Frontal cortex (tissue), 4 donors: ENCODE results near the gene RNF13. TPM values are rescaled to one million over a fixed set of nuclear protein-coding genes. Genes with fewer than 3 reads are reported as not detected.
A peak's percentile ranks its signal among the peaks of the same experiment; 100 is the strongest.
"Not testable (repeated sequence)": the region's sequence is repeated elsewhere in the genome, so short reads cannot be mapped to it uniquely, and the experiment has no call there.

Experiments used
- DNase-seq, 2 donors: peaks; one replicate each; pipeline ENCODE4 v3.0.0; 2012; ENCODE audit warnings: low spot score in 2 of 2
- FAIRE-seq: peaks from 2 replicates; lab custom pipeline; 2012; peaks lifted over from hg19 to GRCh38; lab: Jason Lieb, UNC
- small RNA-seq: library from RNA; depleted of rRNA; stranded (forward); fragments of <200 nt; gene quantifications from one replicate; pipeline ENCODE3, GENCODE V24; 2014
- total RNA-seq: library from RNA; depleted of rRNA; stranded (reverse); fragments of >200 nt; gene quantifications from one replicate; pipeline ENCODE4 v1.2.3, GENCODE V29; 2014
- donor health status: control.
- donor health status: control.
- donor health status: control.

RNF13 gene
- total RNA-seq, 1 donor from 2014 or later: 113 TPM

DNA sequence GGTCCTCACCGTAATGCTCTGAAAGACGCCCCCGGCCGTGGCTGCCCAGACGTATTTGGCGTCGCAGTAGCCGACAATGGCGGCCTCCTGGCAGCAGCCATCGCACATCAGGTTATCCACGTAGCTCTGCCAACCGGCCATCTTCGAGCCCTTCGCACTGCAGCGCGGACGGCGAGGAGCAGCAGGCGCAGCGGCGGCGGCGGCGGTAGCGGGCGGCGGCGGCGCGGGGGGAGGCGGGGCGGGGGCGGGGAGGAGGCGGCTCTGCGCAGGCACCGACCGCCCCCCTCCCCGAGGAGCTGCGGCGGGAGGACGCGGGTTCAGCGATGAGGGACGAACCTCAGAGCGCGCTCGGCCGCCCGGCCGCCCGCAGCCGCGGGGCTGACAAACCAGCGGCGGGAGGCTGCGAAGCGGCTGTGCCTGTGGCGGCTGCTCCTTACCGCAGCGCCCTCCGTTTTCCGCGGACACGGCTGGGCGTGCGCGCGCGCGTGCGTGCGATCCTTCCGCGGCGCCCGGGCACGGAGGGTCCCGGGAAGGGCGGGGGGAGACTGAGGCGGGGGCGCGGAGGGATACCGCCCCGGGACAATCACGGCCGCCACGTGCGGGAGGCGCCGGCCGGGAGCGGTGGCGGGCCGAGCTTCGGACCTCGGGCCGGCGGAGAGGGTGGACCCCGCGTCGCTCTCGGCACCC lies 157.8 kb downstream of the RNF13 start, which contains the start of gene PFN2:
Gene PFN2 (minus strand): TSS at position 180 of the 687 bp plus-strand sequence. CDS start 39 bp downstream, at position 141.
- peak; percentile 73 to 87 for DNase-seq
- FAIRE-seq: no peak

DNA sequence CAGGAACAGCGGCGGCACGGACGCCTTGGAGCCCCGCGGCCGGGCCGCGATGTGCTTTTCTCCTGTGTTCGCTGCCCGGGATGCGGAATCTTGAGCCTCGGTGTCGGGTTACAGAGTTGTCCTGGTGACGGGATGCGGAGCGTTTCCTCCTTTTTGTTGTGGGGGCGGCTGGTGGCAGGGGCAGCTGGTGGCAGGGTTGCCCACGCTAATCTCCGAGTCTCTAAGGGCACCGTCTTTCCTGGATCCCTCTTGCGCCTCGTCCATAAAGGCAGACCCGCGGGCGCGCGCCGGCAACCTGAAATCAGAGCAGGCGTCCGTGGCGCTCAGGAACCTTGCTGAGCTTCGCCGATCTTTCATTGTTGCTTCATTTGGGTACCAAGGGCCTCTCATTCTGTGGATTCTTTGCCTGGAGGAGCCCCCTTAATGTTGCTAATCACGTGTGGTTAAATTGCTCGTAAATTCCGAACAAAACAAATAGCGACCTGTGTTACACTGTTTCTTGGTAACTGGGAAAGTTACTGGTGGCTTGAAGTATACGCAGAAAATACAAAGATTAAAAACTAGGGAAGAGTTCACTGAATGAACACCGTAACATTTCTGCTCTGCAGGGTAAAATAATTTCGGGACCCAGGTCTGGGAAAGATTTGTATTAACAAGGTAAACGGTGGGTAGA lies 158.5 kb downstream of the RNF13 start:
- no peak for FAIRE-seq
- peak; percentile 41 to 43 for DNase-seq

DNA sequence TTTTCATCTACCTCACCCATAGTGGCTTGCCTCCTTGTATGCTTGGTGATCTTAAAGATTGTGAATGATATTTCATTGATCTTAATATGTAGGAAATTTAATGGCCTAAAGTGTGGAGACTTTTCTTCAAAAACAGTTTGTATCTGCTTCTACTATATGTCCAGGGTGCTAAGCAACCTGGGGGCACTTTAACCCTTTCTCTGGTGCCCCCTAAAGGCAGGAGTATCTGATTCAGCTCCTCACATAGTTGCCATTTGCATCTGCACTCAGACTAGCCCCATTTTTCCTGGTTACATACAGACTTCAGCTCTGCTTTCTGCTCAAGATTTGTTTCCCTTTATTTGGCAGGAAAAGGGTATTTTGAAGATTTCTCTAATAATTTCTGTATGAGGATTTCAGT lies 162.9 kb downstream of the RNF13 start:
- DNase-seq (no peak), FAIRE-seq (no peak)

DNA sequence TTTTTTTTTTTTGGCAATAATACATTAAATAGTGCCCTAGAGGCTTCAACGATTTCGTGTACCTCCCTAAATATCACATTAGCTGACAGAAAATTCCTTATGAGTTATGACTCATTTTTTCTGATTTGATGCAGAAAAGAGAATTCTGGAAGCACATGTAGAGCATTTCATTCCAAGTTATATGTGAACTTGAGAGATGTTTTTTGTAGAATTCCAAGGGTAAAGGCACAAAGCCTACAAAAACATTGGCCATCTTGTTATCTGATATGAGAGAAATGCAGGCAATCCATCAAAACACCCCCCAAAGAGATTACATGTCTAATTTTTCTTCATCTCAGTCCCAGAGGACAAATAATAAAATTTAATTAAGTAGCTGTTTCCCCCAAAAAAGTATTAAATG lies 164.4 kb downstream of the RNF13 start:
- FAIRE-seq: no peak
- DNase-seq: no peak

DNA sequence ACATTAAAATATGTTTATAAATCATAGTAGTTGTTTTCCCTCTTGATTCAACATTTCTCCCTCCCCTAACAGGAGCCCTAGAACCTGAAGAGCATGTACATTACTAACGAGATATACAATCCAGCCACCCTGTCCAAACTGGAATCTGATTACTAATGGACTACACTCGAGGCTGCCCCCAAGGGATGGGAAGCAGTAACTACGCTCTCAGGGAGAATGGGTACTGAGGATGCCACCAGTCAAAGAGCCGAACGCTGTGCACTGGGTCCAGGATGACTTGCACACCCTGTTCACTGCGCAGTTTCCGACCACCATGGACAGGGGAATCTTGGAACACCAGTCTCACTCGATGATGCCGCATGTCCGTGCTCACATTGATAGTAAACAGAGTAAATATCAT lies 169.0 kb downstream of the RNF13 start:
- DNase-seq, FAIRE-seq: not testable (repeated sequence)

DNA sequence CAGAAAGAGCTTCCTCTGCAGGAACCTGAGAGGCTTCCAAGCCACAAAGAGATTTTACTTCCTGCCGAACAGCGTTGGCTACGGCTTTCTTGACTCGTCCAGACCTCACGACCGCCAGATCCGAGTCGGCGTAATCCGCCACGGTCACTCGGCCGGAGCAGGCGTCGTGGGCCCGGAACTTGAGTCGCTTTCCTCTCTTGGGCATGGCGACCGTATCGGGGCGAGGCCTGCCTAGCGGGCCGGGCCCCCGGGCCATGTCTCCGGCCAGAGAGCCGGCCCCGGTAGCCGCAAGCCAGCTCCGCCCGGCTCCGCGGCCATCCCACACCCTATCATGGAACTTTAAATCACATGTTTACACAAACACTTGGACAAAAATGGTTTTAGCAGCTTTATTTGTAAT lies 170.0 kb downstream of the RNF13 start:
- not testable (repeated sequence) for DNase-seq, FAIRE-seq

DNA sequence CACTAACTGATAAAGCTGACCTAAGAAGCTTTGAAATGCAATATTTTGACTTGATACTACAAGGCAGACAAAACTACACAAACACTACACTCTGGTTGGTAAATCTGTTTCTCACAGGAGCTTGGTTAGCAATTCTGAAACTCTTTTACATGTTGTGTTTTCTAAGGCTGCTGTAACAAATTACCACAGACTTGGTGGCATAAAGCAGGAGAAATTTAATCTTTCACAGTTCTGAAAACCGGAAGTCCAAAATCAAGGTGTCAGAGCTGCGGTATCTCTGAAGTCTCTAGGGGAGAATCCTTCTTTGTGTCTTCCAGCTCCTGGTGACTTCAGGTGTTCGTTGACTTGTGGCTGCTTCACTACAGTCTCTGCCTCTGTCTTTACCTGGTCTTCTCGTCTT lies 170.6 kb downstream of the RNF13 start:
- FAIRE-seq: no peak
- no peak for DNase-seq

GRCh38 chr3:149989307-149989706 lies 176.3 kb downstream of the RNF13 start:
- FAIRE-seq (no peak), DNase-seq (no peak)

DNA sequence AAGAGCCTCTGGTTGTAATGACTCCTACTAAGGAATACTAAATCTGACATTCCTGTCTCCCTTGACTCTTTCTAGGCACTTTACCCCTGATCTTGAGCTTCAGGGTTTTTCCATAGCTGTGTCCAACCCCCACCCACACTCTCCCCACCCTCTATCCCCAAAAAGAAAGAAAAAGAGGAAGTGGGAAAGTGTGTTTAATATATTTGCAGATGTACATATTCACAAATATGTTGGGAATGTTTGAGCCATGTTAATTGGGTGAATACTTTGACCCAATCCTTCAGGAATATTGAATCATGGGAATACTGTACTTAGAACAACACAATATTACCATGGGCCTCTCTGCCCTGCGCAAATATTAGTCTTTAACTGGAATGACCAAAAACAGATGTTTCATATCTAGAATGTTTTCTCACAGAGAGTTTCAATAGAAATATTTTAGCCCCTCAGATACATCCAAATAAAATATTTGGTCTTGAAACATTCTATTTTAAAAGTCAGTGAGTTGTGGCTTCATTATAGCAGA lies 177.5 kb downstream of the RNF13 start:
- no peak for FAIRE-seq

GRCh38 chr3:149992416-149993058 lies 179.5 kb downstream of the RNF13 start:
- DNase-seq (no peak), FAIRE-seq (no peak)

More for the DNA sequence above, 177.5 kb downstream of the RNF13 start:
- no peak for DNase-seq

DNA sequence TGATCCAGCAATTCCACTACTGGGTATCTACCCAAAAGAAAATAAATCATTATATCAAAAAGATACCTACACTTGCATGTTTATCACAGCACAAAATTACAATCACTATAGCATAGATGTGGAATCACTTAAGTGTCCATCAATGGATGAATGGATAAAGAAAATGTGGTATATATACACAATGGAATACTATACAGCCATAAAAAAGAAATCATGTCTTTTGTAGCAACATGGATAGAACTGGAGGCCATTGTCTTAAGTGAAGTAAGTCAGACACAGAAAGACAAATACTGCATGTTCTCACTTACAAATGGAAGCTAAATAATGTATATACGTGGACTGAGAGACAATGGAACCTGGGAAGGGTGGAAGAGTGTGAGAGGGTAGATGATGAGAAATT lies 185.9 kb downstream of the RNF13 start:
- FAIRE-seq: no peak
- no peak for DNase-seq

- FAIRE-seq: no peak
Observed at GRCh38 chr3:149999421-149999820, 186.4 kb downstream of the RNF13 start.

GRCh38 chr3:150000641-150001040 lies 187.6 kb downstream of the RNF13 start:
- no peak for FAIRE-seq

More at GRCh38 chr3:149999421-149999820, 186.4 kb downstream of the RNF13 start:
- no peak for DNase-seq

GRCh38 chr3:150005243-150006112 lies 192.5 kb downstream of the RNF13 start:
- no peak for DNase-seq
- no peak for FAIRE-seq

More at GRCh38 chr3:150000641-150001040, 187.6 kb downstream of the RNF13 start:
- DNase-seq: no peak

DNA sequence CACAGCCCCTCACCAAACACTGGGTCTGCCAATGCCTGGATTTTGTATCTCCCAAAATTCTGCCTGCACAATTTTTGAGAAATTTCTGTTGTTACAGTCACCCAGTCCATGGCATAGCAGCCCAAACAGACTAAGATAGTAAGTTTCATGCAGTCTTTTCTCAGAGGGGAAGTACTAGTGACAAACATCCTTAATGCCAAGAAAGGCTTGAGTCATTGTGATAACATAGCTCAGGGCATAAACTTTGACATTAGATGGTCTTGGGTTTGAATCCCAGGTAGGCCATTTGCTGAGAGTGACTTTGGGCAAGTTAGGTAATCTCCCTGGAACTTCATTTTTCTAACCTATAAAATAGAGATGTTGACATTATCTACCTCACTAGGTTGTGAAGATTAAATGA lies 193.8 kb downstream of the RNF13 start:
- FAIRE-seq (no peak), DNase-seq (no peak)

Small RNA genes within 50 kb of the gene (small RNA-seq; reads per million reads assigned to genes)
- gene RNU6-507P (not detected), gene RNU6-720P (not detected)

Other genes with a start within 250 kb of the RNF13 start
- 6.1 TPM for gene WWTR1, start 155.2 kb upstream of the RNF13 start, total RNA-seq
- gene COMMD2, start 60.7 kb upstream of the RNF13 start, total RNA-seq: 106 TPM
- gene ANKUB1, start 20.7 kb upstream of the RNF13 start, total RNA-seq: 0.41 TPM
- gene PFN2, start 157.7 kb downstream of the RNF13 start, total RNA-seq: 607 TPM